Measurements from ENCODE around the gene SASH1. TPM values are rescaled to one million over a fixed set of nuclear protein-coding genes. Genes with fewer than 3 reads are reported as not detected.

Gene SASH1
- total and polyA plus RNA-seq, 2 experiments from 2014 or later, result 69.1 to 99.0 TPM

DNA sequence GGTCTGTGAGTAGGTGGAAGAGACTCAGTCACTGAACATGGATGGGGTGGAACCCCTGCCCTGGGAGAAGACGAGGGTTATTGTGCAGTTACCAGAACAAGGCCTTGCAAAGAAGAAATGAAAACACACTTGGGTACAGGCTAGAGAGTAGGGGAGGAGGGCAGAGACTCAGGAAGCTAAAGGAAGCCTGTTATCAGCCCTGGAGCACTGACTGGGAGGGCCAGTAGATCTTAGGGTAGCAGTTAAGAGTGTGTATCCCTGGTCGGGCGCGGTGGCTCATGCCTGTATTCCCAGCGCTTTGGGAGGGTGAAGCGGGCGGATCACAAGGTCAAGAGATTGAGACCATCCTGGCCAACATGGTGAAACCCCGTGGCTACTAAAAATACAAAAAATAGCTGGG is 74.4 kb downstream of the SASH1 start:
- 93% methylated on average over 7 to 8 of the region's 8 CpGs for WGBS, 2 experiments (ENCODE audit: low coverage in 1 of 2, low lambda C conversion rate in 2 of 2, missing lambda C conversion rate in 2 of 2)
- H3K36me3 ChIP-seq (ENCODE audit: low read depth), result no peaks in the 10 kb centered on the region
- peaks cover 24% of the 10 kb centered on the region for H3K4me1 ChIP-seq (ENCODE audit: insufficient read depth)

DNA sequence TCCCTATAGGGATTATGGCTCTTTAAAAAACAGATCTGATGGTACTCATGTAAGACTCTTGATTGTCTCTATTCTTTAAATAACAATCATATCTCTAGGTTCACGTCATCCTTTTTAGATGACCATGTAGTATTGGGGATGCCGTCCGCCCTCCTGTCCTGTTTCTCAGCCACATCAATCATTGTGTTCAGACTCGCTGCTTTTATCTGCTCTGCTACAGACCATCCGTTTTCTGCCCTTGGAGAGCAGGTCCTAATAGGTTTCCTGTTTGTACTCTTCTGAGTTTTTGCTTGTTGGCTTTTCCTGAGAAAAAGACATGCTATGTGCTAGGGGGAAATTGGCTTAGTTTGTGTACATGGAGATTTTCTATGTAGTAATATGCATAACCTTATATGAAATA is 76.8 kb downstream of the SASH1 start:
- no peaks in the 10 kb centered on the region for H3K9me3 ChIP-seq (ENCODE audit: low read depth)
- H3K27me3 ChIP-seq (replicated peaks; ENCODE audit: insufficient read depth), result no peaks in the 10 kb centered on the region
- TF ChIP-seq EZH2phosphoT487 (IDR thresholded peaks at IDR 0.05; ENCODE audit: insufficient read depth, low read depth), result no peak
- TF ChIP-seq EZH2 (IDR thresholded peaks at IDR 0.05; ENCODE audit: insufficient read depth, poor library complexity, severe bottlenecking), result no peak
- H3K9me2 ChIP-seq (ENCODE audit: insufficient read depth), result no peaks in the 10 kb centered on the region
- 95 to 96% methylated on average over 5 of the region's 5 CpGs for WGBS, 2 experiments (ENCODE audit: low coverage in 1 of 2, low lambda C conversion rate in 2 of 2, missing lambda C conversion rate in 2 of 2)
- DNase-seq, result no peak
- H3K4me2 ChIP-seq (ENCODE audit: unreplicated experiment), result no peak overlapping the region
- H3K4me1 ChIP-seq (ENCODE audit: insufficient read depth), result peaks cover 22% of the 10 kb centered on the region
- peaks cover 25% of the 10 kb centered on the region for H3F3A ChIP-seq (ENCODE audit: insufficient read depth)
- H2AFZ ChIP-seq, result no peak overlapping the region
- in situ Hi-C loops (cut with MboI), result no loop called here
- H3K9ac ChIP-seq, result no peak overlapping the region
- H3K36me3 ChIP-seq (ENCODE audit: low read depth), result no peaks in the 10 kb centered on the region
- H3K27ac ChIP-seq, result no peak overlapping the region
- no peak overlapping the region for H3K4me3 ChIP-seq
- no peaks in the 10 kb centered on the region for H4K20me1 ChIP-seq (ENCODE audit: insufficient read depth)
- H3K79me2 ChIP-seq (ENCODE audit: insufficient read depth), result peaks cover 98% of the 10 kb centered on the region

More for the DNA sequence above, 74.4 kb downstream of the SASH1 start:
- Histone ChIP-seq H3K27ac (no peak overlapping the region), H3K9ac (no peak overlapping the region), H3K27me3 (replicated peaks; ENCODE audit: insufficient read depth) (no peaks in the 10 kb centered on the region), H3K4me3 (no peak overlapping the region), H3F3A (ENCODE audit: insufficient read depth) (peaks cover 15% of the 10 kb centered on the region), H3K79me2 (ENCODE audit: insufficient read depth) (peaks cover 98% of the 10 kb centered on the region), H3K9me3 (ENCODE audit: low read depth) (no peaks in the 10 kb centered on the region), H3K4me2 (ENCODE audit: unreplicated experiment) (no peak overlapping the region), H4K20me1 (ENCODE audit: insufficient read depth) (no peaks in the 10 kb centered on the region), H2AFZ (no peak overlapping the region), H3K9me2 (ENCODE audit: insufficient read depth) (no peaks in the 10 kb centered on the region)
- no peak for DNase-seq
- no peak for TF ChIP-seq EZH2 (IDR thresholded peaks at IDR 0.05; ENCODE audit: insufficient read depth, poor library complexity, severe bottlenecking)
- no peak for TF ChIP-seq EZH2phosphoT487 (IDR thresholded peaks at IDR 0.05; ENCODE audit: insufficient read depth, low read depth)
- in situ Hi-C loops (cut with MboI), result no loop called here

GRCh38 chr6:148422085-148422484 is 79.4 kb downstream of the SASH1 start:
- no peak overlapping the region for H3K4me2 ChIP-seq (ENCODE audit: unreplicated experiment)
- H3K27ac ChIP-seq, result no peak overlapping the region
- no peaks in the 10 kb centered on the region for H4K20me1 ChIP-seq (ENCODE audit: insufficient read depth)
- no peaks in the 10 kb centered on the region for H3K9me3 ChIP-seq (ENCODE audit: low read depth)
- no peak for TF ChIP-seq EZH2phosphoT487 (IDR thresholded peaks at IDR 0.05; ENCODE audit: insufficient read depth, low read depth)
- no peak for TF ChIP-seq EZH2 (IDR thresholded peaks at IDR 0.05; ENCODE audit: insufficient read depth, poor library complexity, severe bottlenecking)
- peaks cover 98% of the 10 kb centered on the region for H3K79me2 ChIP-seq (ENCODE audit: insufficient read depth)
- no peaks in the 10 kb centered on the region for H3K27me3 ChIP-seq (replicated peaks; ENCODE audit: insufficient read depth)
- in situ Hi-C loops (cut with MboI), result no loop called here
- 0 out of 2 replicates have a peak, but pooled peaks cover 8% of the 10 kb centered on the region for H3K4me1 ChIP-seq (ENCODE audit: insufficient read depth)
- H2AFZ ChIP-seq, result no peak overlapping the region
- no peaks in the 10 kb centered on the region for H3K9me2 ChIP-seq (ENCODE audit: insufficient read depth)
- 85% methylated on average over 4 of the region's 4 CpGs for WGBS, 2 experiments (ENCODE audit: low coverage in 1 of 2, low lambda C conversion rate in 2 of 2, missing lambda C conversion rate in 2 of 2)
- H3K4me3 ChIP-seq, result no peak overlapping the region
- DNase-seq, result no peak
- H3K36me3 ChIP-seq (ENCODE audit: low read depth), result no peaks in the 10 kb centered on the region
- no peak overlapping the region for H3K9ac ChIP-seq
- H3F3A ChIP-seq (ENCODE audit: insufficient read depth), result peaks cover 15% of the 10 kb centered on the region; the same call in 1 of the 2 replicates

GRCh38 chr6:148423133-148423532 is 80.5 kb downstream of the SASH1 start:
- no peaks in the 10 kb centered on the region for H3K9me2 ChIP-seq (ENCODE audit: insufficient read depth)
- no peak for DNase-seq
- no peaks in the 10 kb centered on the region for H4K20me1 ChIP-seq (ENCODE audit: insufficient read depth)
- H3K79me2 ChIP-seq (ENCODE audit: insufficient read depth), result peaks cover 98% of the 10 kb centered on the region
- no peak overlapping the region for H3K9ac ChIP-seq
- in situ Hi-C loops (cut with MboI), result no loop called here
- no peak overlapping the region for H2AFZ ChIP-seq
- WGBS, 2 experiments (ENCODE audit: low coverage in 1 of 2, low lambda C conversion rate in 2 of 2, missing lambda C conversion rate in 2 of 2), result 60 to 65% methylated on average over 4 of the region's 4 CpGs
- no peak overlapping the region for H3K4me3 ChIP-seq
- H3K9me3 ChIP-seq (ENCODE audit: low read depth), result no peaks in the 10 kb centered on the region
- peaks cover 15% of the 10 kb centered on the region; the same call in 1 of the 2 replicates for H3F3A ChIP-seq (ENCODE audit: insufficient read depth)
- 0 out of 2 replicates have a peak, but pooled peaks cover 8% of the 10 kb centered on the region for H3K4me1 ChIP-seq (ENCODE audit: insufficient read depth)
- TF ChIP-seq EZH2 (IDR thresholded peaks at IDR 0.05; ENCODE audit: insufficient read depth, poor library complexity, severe bottlenecking), result no peak
- no peak for TF ChIP-seq EZH2phosphoT487 (IDR thresholded peaks at IDR 0.05; ENCODE audit: insufficient read depth, low read depth)
- no peak overlapping the region for H3K4me2 ChIP-seq (ENCODE audit: unreplicated experiment)
- no peaks in the 10 kb centered on the region for H3K36me3 ChIP-seq (ENCODE audit: low read depth)
- H3K27me3 ChIP-seq (replicated peaks; ENCODE audit: insufficient read depth), result no peaks in the 10 kb centered on the region
- no peak overlapping the region for H3K27ac ChIP-seq

All from GM23248 (cell line).